ENCODE data around the gene NABP1. TPM values are rescaled to one million over a fixed set of nuclear protein-coding genes. Genes with fewer than 3 reads are reported as not detected.

NABP1 gene
- total RNA-seq, 1 donor from 2014 or later, result 20.5 TPM

- DNase-seq (ENCODE audit: low spot score), result no peak
- no peaks in the 10 kb centered on the region for H3K9me3 Mint-ChIP-seq (ENCODE audit: unreplicated experiment)
- no peak overlapping the region for H3K4me3 Mint-ChIP-seq (ENCODE audit: unreplicated experiment)
- no peaks in the 10 kb centered on the region for H3K36me3 Mint-ChIP-seq (ENCODE audit: low read depth, unreplicated experiment)
- peaks cover 6% of the 10 kb centered on the region for H3K4me1 Mint-ChIP-seq (ENCODE audit: unreplicated experiment)
- no peak overlapping the region for H3K27ac Mint-ChIP-seq (ENCODE audit: unreplicated experiment)
- no peak for TF ChIP-seq CTCF (IDR thresholded peaks at IDR 0.05; ENCODE audit: unreplicated experiment)
- peaks cover 1% of the 10 kb centered on the region for H3K27me3 Mint-ChIP-seq (ENCODE audit: unreplicated experiment)
Measured at GRCh38 chr2:191657977-191658376, 20.0 kb upstream of the NABP1 start.

GRCh38 chr2:191659198-191659597 is 18.7 kb upstream of the NABP1 start:
- H3K27me3 Mint-ChIP-seq (ENCODE audit: unreplicated experiment), result peaks cover 1% of the 10 kb centered on the region
- H3K36me3 Mint-ChIP-seq (ENCODE audit: low read depth, unreplicated experiment), result no peaks in the 10 kb centered on the region
- DNase-seq (ENCODE audit: low spot score), result no peak
- no peak for TF ChIP-seq CTCF (IDR thresholded peaks at IDR 0.05; ENCODE audit: unreplicated experiment)
- H3K27ac Mint-ChIP-seq (ENCODE audit: unreplicated experiment), result no peak overlapping the region
- H3K4me1 Mint-ChIP-seq (ENCODE audit: unreplicated experiment), result peaks cover 6% of the 10 kb centered on the region
- H3K9me3 Mint-ChIP-seq (ENCODE audit: unreplicated experiment), result no peaks in the 10 kb centered on the region
- H3K4me3 Mint-ChIP-seq (ENCODE audit: unreplicated experiment), result no peak overlapping the region

GRCh38 chr2:191660575-191660974 is 17.4 kb upstream of the NABP1 start:
- Mint-ChIP-seq H3K4me3 (ENCODE audit: unreplicated experiment) (no peak overlapping the region), H3K27ac (ENCODE audit: unreplicated experiment) (no peak overlapping the region), H3K27me3 (ENCODE audit: unreplicated experiment) (peaks cover 1% of the 10 kb centered on the region), H3K9me3 (ENCODE audit: unreplicated experiment) (no peaks in the 10 kb centered on the region), H3K4me1 (ENCODE audit: unreplicated experiment) (peaks cover 6% of the 10 kb centered on the region), H3K36me3 (ENCODE audit: low read depth, unreplicated experiment) (no peaks in the 10 kb centered on the region)
- TF ChIP-seq CTCF (IDR thresholded peaks at IDR 0.05; ENCODE audit: unreplicated experiment), result no peak
- no peak for DNase-seq (ENCODE audit: low spot score)

- no peaks in the 10 kb centered on the region for H3K9me3 Mint-ChIP-seq (ENCODE audit: unreplicated experiment)
Measured at GRCh38 chr2:191661097-191661924, 16.6 kb upstream of the NABP1 start.

More at GRCh38 chr2:191661097-191661924, 16.6 kb upstream of the NABP1 start:
- Mint-ChIP-seq H3K27ac (ENCODE audit: unreplicated experiment) (no peak overlapping the region), H3K27me3 (ENCODE audit: unreplicated experiment) (peaks cover 1% of the 10 kb centered on the region), H3K4me3 (ENCODE audit: unreplicated experiment) (no peak overlapping the region), H3K36me3 (ENCODE audit: low read depth, unreplicated experiment) (no peaks in the 10 kb centered on the region), H3K4me1 (ENCODE audit: unreplicated experiment) (peaks cover 6% of the 10 kb centered on the region)
- no peak for DNase-seq (ENCODE audit: low spot score)
- TF ChIP-seq CTCF (IDR thresholded peaks at IDR 0.05; ENCODE audit: unreplicated experiment), result no peak
